HG03457 (cell line): ENCODE measurements around the gene HLA-DPA1.

Source experiments
- ATAC-seq: cut with Tn5 transposase; IDR thresholded peaks from one replicate; pipeline ENCODE4 v1.9.1; 2021; ENCODE audit warnings: moderate number of reproducible peaks; ENCODE audit not compliant: unreplicated experiment

HLA-DPA1 gene

DNA sequence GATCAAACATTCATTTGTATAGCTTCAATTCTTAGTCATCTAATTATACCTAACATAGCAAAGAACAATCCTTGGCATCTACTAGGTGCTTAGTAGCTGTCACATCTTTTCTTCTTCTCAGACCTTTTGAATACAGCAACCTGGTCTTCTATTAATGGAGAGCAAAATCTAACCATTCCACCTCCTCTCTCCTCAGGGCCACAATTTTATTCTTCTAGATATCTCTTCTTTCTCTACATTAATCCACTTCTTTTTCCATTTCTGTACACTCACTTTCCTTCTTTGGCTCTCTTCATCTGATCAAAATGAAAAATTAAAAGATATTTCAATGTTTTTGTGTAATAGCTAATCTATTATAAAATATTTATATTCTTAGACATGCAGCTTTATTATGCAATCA, 55.0 kb downstream of the HLA-DPA1 start:
- no peak for ATAC-seq

DNA sequence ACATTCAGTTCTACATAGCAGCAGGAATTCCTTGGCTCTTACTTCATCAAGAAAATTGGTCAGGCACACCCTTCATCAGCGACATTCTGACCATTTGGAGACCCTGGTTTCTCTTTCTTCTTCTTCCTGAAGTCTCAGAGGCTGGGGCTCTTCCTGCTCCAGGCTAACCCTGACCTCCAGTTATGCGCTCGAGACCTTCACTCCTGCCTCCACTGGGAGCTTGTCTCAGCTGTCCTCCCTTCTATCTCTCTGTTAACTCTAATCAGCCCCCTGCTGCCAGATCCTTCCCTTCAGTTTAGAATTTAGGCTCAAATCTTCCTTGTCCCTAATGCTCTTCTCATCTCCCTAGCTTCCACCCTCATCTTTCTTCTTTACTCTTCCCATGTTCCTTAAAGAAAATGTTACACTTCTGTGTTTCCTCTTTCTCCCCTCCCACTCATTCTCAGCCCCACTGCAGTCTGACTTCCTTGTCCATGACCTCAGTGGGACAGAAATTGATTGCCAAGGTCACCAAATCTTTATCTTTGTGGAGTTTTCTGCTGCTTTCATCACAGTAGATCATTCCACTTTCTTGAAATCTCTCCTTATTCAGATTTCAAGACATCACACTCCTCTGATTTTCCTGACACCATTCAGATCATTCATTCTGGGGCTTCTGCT, 55.6 kb downstream of the HLA-DPA1 start:
- no peak for ATAC-seq

DNA sequence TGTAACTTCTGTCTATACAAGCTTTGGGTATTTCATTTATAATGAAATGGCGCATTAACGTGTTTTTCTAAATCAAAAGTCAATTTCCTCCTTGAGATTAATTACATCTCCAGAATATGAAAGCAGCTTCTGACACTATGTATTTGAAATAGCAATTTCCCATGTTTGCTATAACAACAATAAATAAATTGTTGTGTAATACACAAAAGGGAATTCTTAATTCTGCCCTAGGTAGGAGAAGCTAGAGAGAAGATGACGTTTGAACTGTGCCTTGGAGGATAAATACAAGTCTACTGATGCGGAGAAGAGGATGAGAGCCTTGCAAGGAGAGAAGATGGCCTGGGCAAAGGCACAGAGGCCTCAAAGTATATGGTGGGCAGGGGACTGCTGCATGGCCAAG, 56.4 kb downstream of the HLA-DPA1 start:
- ATAC-seq = no peak

DNA sequence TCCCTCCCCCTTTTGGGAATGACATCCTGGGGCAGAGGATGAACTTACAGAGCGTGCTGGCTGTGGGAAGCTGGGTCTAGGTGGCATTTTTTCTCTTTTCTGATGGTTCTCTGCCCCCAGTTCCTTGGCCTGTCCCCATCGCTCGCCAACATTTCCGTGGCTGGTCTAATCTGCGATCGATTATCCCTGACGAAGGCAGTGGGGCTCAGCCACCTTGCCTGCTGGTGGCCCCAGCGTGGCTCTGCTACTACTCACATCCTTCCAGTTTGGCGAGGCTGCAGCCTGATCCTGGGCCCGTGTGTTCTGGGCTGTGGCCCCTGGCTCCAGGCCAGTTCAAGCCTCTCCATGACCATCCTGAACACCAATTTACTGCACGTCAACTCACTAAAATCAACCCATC, 57.7 kb downstream of the HLA-DPA1 start:
- ATAC-seq = no peak

DNA sequence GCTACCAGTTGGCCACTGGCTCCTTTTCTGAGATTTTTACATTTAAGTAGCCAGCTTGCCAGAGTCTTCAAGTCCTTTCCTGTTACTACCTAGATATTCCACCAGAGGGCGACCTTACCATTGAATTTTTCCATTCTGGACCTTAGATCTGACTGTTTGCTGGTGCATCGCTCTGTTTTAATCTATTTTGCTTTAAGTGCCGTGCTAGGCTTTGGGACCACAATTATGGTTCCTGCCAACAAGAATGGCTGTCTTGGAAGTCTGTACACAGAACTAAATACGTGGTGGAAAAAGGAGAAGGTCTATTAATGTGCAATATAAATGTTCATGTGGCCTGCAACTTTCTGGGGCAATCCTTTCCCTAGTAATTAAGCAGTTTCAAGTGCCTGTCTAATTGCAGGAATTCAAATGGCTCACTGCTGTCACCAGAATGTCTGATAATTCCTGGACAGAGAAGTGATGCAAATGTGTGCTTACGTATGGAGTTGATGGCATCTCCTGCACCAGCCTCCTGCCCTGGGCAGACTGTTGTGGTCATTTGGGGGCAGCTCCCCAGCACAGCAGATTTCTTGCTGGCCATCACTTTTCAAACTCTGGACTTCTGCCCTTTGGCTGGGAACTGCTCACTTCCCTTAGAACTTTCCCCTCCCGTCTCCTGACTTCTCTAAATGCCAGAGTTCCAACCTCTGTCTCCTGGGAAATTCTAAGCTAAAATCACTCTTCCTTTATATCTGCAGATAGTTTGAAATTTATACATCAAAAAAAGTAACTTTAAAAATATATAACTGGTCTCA, 58.4 kb downstream of the HLA-DPA1 start:
- no peak for ATAC-seq
